ENCODE measurements around the gene GFOD1.
A peak's percentile ranks its signal among the peaks of the same experiment; 100 is the strongest.

GFOD1 gene

GRCh38 chr6:13485923-13486562 lies 1.4 kb downstream of the GFOD1 start:
- TF ChIP-seq CTCF (IDR thresholded peaks at IDR 0.05; ENCODE audit: insufficient read depth, low read depth, low read length, missing control alignments) = no peak
- peak overlapping the region; percentile 97 for H3K4me3 ChIP-seq (ENCODE audit: low read depth, low read length)
- peak; percentile 80 for DNase-seq (ENCODE audit: low read depth)

- no peak for DNase-seq (ENCODE audit: low read depth)
- H3K4me3 ChIP-seq (ENCODE audit: low read depth, low read length) = peak overlapping the region; percentile 97
- no peak for TF ChIP-seq CTCF (IDR thresholded peaks at IDR 0.05; ENCODE audit: insufficient read depth, low read depth, low read length, missing control alignments)
These were observed 2.1 kb downstream of the GFOD1 start for GRCh38 chr6:13485303-13485702.

GRCh38 chr6:13484827-13485226 lies 2.6 kb downstream of the GFOD1 start:
- peak overlapping the region; percentile 97 for H3K4me3 ChIP-seq (ENCODE audit: low read depth, low read length)
- no peak for DNase-seq (ENCODE audit: low read depth)

GRCh38 chr6:13484138-13484708 lies 3.2 kb downstream of the GFOD1 start:
- no peak for TF ChIP-seq CTCF (IDR thresholded peaks at IDR 0.05; ENCODE audit: insufficient read depth, low read depth, low read length, missing control alignments)
- peak overlapping the region; percentile 97 for H3K4me3 ChIP-seq (ENCODE audit: low read depth, low read length)
- DNase-seq (ENCODE audit: low read depth) = peak; percentile 53

More at GRCh38 chr6:13484827-13485226, 2.6 kb downstream of the GFOD1 start:
- no peak for TF ChIP-seq CTCF (IDR thresholded peaks at IDR 0.05; ENCODE audit: insufficient read depth, low read depth, low read length, missing control alignments)

GRCh38 chr6:13480631-13481501 lies 6.5 kb downstream of the GFOD1 start:
- DNase-seq (ENCODE audit: low read depth) = no peak
- H3K4me3 ChIP-seq (ENCODE audit: low read depth, low read length) = no peak overlapping the region
- no peak for TF ChIP-seq CTCF (IDR thresholded peaks at IDR 0.05; ENCODE audit: insufficient read depth, low read depth, low read length, missing control alignments)

GRCh38 chr6:13479971-13480434 lies 7.4 kb downstream of the GFOD1 start:
- no peak for TF ChIP-seq CTCF (IDR thresholded peaks at IDR 0.05; ENCODE audit: insufficient read depth, low read depth, low read length, missing control alignments)
- no peak for DNase-seq (ENCODE audit: low read depth)
- H3K4me3 ChIP-seq (ENCODE audit: low read depth, low read length) = no peak overlapping the region

Data from GM12865 (cell line).